AML-193 (cell line): Measurements from ENCODE around the gene CLNK.
"Not testable (repeated sequence)": the region's sequence is repeated elsewhere in the genome, so short reads cannot be mapped to it uniquely, and the experiment has no call there.

ENCODE experiments used
- DNase-seq, 2 experiments: peaks; one replicate each; lab custom pipeline; 2025; lab: John Stamatoyannopoulos, UW

The CLNK gene

DNA sequence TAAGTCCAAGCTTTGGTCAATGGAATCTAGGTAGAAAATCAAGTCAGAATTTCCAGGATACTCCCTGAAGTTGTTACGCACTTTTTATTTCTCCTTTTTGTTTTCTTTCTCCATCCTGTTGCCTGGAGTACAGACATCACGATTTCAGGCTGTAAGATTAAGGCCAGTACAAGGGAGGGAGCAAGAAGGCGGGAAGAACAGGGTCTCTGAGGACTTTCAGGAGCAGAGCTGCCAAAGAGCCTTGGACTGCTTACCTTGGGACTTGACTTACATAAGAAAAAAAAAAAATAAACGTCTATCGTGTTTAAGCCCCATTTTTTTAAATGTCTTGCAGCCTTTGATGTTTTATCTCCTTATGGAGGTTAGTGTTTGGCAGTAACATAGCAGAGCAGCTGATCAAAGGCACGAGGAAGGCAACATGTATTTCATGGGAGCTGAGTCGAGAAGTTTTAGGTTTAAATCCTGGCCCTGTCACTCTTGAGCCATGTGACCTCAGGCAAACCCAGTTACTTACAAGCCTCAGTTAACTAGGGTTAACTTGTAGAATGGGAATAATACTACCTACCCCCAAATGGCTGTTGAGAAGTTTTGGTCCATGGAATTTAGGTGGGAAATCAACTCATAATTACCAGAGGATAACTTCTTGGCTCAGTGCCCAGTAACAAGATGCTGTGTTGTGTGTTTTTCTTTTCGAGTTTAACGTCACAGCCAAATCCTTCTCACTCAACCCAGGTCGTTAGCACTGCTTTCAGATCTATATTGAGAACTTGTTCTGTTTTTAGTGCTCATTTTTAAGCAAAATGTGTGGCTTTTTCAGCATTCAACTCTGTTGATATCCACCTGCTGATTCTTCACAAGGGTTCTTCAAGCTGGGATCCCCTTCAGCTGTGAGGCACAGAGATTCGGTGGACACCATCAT, 106.8 kb downstream of the CLNK start:
- DNase-seq = no peak

DNA sequence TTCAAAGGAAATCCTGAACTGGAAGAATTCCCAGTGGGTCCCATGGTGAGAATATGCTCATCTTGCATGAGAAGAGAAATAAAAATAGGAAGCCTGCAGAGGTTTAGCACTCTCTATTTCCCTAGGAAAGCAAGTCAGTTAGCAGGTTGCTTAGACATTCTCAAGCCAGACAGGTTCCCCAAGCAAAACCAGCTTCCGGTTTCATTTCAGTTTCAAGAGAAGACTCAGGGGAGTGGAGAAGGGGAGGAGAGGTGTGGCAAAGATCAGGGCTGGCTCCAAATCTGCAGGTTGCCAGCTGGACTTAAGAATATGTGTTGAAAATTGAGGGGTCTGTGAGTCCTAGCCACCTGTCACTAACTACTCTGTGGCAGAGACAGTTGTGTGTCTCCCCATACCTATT, 107.5 kb downstream of the CLNK start:
- DNase-seq = no peak

DNA sequence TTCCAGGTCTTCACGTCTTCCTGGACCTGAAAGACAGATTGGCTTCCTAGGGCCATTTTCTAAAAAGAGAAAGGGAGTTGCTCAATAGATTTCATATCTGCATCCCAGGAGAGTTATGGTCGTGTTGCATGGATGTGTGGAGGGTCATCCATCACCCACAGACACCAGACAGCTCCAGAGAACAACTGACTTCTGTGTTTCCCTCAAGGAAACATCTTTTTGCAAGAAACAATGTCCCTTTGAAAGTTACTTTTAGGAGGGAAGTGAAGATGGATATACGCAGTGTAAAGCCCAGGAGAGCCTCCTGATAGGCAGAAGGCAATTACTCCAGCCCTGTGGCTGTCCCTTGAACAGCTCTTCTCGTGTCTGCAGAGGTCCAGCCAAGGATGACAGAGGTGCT, 108.3 kb downstream of the CLNK start:
- DNase-seq = no peak

DNA sequence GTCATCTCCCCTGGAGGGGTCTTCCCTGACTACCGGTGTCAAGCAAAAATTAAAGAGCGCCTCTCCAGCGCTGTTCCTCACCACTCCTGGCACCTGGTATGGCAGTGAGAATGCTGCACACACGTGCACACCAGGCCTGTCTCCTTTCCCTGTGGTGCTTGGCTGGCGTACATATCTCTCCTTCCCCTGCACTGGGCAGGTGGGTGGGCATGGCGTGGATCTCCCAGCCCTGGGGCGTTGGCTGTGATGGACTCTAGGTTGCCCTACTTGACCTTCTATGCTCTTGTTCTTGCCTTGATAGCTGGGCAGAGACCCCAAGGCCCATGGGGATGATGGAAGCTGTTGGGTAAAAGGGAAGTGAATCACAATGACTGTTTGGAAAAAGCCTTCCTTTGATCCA, 109.2 kb downstream of the CLNK start:
- no peak for DNase-seq

DNA sequence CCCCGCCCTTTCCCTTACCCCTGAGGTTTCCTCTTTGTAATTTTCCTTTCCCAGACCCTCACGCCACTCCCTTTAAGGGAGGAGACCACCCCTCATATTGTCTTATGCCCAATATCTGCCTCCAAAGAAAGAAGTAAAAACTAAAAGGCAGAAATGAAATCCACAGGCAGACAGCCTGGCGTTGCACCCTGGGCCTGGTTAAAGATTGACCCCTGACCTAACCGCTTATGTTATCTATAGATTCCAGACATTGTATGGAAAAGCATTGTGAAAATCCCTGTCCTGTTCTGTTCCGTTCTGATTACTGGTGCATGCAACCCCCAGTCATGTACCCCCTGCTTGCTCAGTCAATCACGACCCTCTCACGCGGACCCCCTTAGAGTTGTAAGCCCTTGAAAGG, 110.0 kb downstream of the CLNK start:
- not testable (repeated sequence) for DNase-seq

DNA sequence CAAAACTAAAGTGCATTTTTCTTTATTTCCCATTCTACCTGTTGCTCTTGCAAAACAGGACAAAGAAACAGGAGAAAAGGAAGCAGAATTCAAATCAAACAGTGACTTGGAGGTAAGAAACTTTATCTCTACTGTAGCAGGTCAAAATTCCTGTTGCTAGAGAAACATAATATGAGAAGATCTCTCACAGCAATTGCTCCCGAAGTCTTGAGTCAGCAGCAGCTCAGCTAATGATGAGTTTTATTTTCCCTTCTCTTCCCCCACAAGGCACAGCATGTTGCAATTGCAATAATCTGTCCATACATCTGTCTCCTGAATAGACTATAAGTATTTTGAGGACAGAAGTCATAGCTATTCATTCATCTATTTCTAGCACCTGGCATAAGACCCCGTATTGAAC, 112.7 kb downstream of the CLNK start:
- no peak for DNase-seq

DNA sequence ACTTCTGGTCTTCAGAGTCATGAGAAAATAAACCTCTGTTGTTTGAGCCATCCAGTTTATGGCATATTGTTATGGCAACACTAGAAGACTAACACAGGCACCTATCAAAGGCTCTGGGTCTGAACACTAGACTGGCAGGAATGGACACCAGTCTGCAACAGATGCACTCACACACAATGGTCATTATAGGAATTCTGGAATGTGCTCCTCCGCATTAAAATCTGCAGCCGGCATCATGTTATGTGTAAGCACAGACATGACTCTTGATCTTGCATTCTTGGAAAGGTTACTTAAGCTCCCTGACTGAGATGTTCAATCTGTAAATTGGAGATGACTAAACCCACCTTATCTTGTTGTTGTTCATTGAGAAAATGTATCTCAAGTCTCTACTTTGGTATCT, 115.1 kb downstream of the CLNK start:
- DNase-seq = no peak

DNA sequence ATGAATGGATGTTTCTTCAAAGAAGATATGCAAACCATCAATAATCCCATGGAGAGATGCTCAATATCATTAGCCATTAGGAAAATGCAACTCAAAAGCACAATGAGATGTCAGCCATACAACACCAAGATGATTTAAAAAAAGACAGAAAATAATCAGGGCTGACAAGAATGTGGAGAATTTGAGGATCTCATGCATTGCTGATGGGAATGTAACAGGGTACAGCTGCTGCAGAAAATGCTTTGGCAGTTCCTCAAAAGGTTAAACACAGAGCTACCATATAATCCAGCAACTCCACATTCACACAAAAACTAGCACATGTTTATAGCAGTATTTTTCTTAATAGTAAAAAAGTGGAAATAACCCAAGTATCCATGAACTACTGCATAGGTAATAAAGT, 116.8 kb downstream of the CLNK start:
- DNase-seq = no peak

DNA sequence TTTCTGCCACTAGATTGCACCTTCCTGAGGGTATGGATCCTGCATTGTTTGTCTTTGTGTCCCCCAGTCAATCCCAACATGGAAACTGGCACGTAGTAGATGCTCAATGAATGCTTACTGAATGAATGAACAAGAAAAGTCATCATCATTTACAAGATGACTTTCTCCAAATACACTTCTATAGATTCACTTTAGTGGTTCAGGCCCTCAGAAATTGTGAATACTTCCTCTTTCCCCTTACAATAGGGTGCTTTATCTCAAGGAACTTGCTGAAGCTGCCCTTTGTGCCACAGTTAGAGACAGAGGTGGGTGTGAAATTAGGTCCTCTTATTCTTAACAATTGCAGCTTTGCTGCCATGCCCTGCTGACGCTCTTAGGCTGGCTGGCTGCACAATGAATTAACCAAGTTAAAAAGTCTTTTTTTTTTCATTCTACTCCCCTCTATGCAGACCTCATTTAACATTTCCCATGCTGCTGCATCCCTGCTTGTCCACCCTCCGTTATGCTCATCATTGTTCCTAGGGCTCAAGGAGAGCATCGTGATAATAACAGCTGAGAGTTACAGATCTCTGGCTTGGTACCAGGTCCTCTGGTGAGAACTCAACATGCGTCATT, 119.3 kb downstream of the CLNK start:
- no peak for DNase-seq

DNA sequence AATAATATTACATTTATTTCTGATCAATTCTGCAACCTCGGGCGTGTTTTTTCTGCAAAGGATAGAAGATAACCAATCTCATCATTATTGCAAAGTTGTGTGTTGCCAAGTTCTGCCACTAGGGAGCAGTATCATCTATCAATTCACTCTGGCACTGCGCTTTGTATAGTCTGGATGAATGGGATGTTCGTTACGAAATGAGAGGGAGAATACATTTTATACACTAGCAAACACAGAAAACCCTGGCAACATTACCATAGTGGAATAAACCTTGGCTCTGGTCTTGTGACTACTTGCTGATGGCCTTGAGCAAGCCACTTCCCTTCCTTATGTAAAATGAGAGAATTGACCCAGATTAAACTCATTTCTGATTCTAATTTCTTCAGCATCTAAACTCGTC, 129.9 kb downstream of the CLNK start:
- DNase-seq = peak; percentile 33 to 62

DNA sequence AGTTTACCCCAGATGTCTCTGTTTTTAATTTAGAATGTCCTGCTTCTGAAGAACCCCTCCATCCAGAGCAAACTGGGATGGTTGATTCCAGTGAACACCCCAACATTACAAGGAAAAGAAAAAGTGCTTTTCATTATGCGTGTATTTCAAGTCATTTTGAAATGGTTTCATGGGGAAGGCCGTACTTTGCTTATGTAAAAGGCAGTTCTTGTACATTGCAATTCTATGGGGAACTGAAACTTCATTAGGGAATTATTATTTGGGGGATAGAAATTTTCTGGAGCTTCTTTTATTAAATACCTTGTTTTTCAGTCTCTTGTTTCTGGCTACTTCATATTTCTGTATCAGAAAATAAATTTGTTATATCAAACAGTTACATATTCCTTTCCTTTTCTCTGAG, 130.4 kb downstream of the CLNK start:
- no peak for DNase-seq

DNA sequence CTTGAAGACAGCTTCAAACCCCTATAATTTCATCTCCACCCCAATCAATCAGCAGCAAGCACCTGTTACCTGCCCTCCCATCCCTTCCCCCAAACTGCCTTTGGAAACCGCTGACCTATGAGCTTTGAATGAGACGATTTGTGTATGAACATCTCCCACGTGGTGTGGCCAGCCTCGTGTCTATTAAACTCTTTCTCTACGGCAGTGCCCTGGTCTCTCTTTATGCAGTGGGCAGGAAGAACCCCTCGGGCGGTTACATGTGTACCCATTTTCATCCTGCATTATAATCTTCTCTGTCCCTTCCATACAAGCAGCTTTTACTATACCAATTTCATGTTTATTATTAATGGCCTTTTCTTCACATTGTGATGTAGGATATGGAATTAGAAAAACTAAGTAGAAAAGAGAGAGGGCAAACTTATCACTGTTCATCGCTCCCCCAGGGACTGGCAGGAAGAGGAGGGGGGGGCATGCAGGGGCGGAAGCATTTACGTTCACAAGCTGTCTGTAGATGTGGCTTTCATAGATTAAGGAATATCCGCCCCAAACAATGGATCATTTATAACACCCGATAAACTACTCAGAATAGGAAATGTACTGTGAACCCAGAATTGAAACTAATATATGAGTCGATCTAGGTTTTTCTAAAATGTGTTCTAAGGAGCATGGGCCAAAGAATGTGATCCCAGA, 131.8 kb downstream of the CLNK start:
- DNase-seq = no peak

DNA sequence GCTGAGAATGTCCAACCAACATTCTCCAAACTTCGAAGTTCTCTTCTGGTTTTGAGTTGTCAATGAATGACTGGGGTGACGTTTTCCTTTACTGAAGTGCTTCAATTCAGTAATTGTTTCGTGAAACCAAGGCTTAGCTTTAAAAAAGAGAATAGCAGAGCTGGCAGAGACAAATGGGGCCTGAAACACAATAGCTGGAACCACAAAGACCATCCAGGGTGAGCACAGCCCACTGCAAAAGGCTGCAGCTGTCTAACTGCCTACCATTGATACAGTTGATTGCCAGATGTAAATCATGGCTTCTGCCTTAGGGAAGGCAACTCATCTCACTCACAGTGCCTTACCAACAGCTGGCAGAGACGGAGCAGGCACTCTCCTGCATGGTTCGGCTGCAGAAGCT, 148.7 kb downstream of the CLNK start:
- no peak for DNase-seq

DNA sequence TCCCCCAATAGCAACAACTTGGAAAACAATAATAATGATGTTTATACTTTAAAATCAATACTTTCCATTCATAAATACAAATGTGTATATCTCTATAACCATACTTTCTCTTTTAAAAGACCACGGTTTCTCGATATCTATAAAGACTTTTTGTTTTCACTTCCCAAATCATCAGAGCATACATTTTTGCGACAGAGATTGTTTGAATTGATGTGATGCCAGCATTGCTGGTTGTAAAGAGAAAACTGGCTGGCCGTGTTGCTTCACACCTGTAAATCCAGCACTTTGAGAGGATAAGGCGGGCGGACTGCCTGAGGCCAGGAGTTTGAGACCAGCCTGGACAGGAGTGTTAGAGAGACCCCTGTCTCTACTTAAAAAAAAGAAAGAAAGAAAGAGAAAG, 149.7 kb downstream of the CLNK start:
- DNase-seq = no peak

DNA sequence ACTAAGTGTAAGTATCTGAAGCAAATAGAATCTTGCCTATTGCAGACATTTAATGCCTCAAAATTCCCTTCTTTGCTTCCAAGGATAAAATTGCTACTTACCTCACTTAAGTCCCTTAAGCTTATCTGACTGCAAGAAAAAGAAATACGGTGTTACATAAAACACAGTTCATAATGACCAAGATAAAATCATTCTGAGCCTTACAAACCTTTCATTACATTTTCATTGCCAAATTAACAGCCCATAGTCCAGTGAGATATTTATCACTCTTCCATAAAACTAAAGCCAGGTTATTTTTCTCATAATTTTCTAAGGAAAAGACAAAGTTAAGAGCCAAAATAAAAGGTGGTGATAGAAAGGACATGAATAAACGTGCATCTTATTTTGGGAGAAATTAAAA, 152.4 kb downstream of the CLNK start:
- DNase-seq = no peak

DNA sequence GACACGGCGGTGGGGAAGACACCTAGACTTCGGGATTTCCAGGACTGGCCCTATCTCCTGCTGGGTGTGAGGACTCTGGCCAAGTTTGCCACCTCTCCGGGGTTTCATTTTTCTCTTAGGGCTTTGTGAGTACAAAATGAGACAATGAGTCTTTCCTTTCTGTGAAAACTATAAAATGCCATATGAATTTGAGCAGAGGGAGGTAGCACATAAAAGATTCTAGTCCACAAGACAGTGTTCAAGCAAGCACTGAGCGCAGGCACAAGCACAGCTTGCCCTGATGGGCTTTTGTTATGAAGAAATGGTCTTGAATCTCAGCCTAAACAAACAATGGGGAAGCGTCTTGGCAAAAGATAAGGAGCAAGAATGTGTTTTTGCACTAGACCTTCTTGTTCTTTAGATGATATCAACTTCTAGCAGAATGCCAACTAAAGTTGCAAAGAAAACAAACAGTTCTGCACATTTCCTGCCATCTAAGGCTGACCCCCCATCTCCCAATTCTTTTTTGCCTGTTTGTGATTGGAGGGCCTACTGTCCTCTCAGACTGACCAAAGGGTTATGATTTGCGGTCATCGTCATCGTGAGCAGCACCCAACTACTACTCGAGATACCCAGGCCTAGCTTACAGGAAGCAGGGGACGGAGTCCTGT, 154.3 kb downstream of the CLNK start:
- DNase-seq = no peak

DNA sequence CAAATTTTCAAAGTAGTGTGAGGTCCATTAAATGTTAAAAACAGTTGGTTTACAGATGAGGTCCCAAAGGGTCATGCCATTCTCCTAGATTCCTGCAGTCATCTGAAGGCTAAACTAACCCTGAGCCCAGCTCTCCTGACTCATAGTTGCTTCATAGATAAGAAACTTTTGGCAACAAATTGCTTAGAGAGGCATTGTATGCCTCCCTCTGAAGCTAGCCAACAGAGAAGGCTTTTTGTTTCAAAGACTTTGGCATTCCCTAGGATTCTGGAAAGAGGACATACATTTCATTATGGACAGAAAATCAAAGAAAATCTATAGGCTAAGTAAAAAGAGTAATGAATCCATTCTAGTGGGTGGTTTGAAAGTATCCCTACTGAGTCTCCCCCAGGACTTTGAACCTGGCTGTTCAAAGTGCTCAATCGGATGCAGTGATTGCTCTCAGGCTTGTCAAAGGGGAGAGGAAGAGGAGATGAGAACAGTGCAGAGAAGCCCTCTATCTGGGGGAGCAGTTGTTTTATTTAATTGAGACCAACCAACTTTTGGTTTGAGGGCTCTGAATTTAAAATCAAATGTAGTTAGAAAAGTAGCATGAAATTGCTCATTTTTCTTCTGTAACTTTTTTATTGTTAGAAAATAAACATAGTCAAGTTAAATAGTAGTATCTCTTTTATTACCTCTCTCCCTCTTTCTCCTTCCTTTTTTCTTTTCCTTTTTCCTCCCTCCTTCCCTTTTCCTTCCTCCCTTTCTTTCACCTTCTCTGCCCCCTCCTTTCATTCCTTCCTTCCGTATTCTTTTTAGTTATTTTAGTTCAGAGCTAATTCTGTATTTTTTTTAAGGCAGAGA, 155.1 kb downstream of the CLNK start:
- DNase-seq = no peak

DNA sequence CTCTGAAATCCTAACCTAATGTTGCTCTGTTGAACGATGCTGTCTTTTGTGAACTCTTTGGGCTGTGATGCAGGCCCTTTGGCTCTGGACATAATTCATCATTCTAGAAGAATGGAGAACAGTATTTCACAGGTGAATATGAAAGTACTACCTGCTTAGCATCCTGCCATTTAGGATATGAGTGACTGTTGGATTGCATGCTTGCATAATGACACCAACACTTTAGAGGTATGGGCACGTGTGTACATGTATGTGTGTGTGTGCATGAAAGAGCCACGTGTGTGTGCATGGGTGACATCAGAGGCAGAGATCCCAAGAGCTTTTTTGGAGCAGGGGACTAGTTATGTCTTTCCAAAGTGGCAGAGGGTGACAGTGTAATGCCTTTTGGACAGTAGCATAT, 157.1 kb downstream of the CLNK start:
- no peak for DNase-seq

DNA sequence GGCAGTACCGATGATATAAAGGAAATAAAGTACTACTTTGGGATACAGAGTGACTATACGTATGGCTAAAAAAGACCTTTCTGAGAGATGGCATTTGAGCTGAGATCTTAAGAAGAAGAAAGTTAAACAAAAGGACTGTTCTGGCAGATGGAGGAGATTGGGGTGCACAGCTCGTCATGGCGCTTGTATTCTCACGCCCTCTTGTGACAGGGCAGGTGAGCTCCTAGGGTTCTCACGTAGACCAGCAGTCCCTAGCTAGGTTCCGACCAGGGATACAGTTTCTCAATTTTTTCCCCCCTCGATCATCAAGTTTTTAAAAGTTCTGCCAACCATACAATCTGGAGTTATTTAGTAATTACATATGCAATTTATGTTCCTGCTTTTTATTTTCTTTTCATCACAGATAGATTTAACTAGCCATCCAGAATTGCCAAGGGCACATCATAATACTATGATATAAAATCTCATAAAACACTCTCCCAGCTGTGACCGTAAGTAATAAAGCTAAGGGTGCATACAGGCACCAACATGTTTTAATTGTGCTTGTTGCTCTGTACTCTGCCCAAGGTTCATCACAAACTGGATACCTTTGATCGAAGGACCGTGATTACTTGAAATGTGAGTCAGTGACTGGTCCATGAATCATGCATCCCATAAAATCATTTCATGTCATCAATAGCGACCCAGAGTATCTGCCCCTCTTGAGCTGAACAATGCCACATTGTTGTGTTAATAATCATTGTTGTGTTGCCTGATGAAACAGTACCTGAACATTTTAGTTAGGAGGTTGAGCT, 157.9 kb downstream of the CLNK start:
- DNase-seq = no peak

DNA sequence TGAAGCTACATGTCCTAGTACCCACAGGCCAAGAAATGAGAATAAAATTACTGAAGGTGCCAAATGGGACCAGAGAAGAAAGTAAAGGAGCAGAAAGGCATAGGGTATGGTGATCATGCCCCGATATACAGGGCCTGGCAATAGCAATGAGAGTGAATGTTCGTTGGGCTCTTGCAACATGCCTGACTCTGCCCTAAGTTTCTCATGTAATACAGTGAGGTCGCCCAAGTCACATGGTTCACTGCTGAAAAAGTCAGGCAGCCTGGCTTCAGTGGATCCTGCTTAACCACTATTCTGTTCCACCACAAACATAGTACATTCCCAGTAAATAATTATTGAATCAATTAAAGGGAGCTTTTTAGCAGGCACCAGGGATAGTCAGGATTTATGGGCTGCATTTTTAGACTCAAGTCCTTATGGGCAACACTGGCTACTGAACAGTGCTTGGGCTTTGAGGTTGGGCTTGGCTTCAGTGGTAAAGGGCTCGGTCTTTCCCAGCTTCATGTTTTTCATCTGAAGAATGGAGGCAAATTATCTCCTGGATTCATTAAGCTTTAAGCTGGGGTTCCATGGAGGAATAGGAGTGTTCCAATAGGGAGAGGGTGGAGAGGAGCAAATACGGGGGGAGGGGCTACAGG, 160.3 kb downstream of the CLNK start:
- DNase-seq = peak; percentile 15 to 32
